IMR-90 (cell line): ENCODE data around the gene ITK. TPM values are rescaled to one million over a fixed set of nuclear protein-coding genes. Genes with fewer than 3 reads are reported as not detected.

Source experiments
- ATAC-seq: fragments of 200-7000 bp; cut with Tn5 transposase; 2 replicates; pipeline ENCODE4 v1.9.1; 2020; ENCODE audit warnings: low read depth, mild to moderate bottlenecking, moderate library complexity
- BruUV-seq: library from RNA; stranded (reverse); fragments of 400-500 nt; replicated peaks from 2 replicates; lab custom pipeline; 2021; lab: Mats Ljungman, UMichigan
- CTCF ChIA-PET: fragments of 300-600 bp; formaldehyde crosslinking; extraction: SDS; loops from one replicate; lab custom pipeline; 2021; ENCODE audit warnings: antibody characterized with exemption; lab: Yijun Ruan, JAX
- POLR2A ChIA-PET: fragments of 300-600 bp; sonication (Branson Sonifier 250); formaldehyde crosslinking; loops from one replicate; lab custom pipeline; 2022; ENCODE audit warnings: antibody characterized with exemption; ENCODE audit not compliant: unreplicated experiment; lab: Charles Lee
- DNase-seq: peaks from one replicate; pipeline ENCODE4 v3.0.0; 2013
- H2AFZ ChIP-seq: replicated peaks from 2 replicates; pipeline ENCODE3; 2013; ENCODE audit warnings: low read length, mild to moderate bottlenecking; ENCODE audit not compliant: poor library complexity
- H2AK5ac ChIP-seq: 2 replicates; pipeline ENCODE4 v1.6.1; 2013; ENCODE audit warnings: low read depth, low read length, inconsistent platforms
- H2AK9ac ChIP-seq: replicated peaks from 2 replicates; pipeline ENCODE3; 2013; ENCODE audit warnings: mild to moderate bottlenecking, low read depth, low read length, moderate library complexity; ENCODE audit not compliant: poor library complexity
- H2BK120ac ChIP-seq: 2 replicates; pipeline ENCODE4 v1.6.1; 2013; ENCODE audit warnings: low read depth, low read length, inconsistent platforms
- H2BK15ac ChIP-seq: 3 replicates; pipeline ENCODE4 v1.6.1; 2013; ENCODE audit warnings: low read depth, low read length, inconsistent platforms
- H2BK20ac ChIP-seq: 2 replicates; pipeline ENCODE4 v1.6.1; 2013; ENCODE audit warnings: low read depth, mild to moderate bottlenecking, inconsistent platforms, low read length, moderate library complexity
- H2BK5ac ChIP-seq: 2 replicates; pipeline ENCODE4 v1.6.1; 2013; ENCODE audit warnings: mild to moderate bottlenecking, low read depth, low read length, inconsistent platforms; ENCODE audit not compliant: poor library complexity, severe bottlenecking
- H3K14ac ChIP-seq: replicated peaks from 2 replicates; pipeline ENCODE4 v1.6.1; 2013; ENCODE audit warnings: low read depth, low read length, inconsistent platforms
- H3K18ac ChIP-seq: 2 replicates; pipeline ENCODE4 v1.6.1; 2013; ENCODE audit warnings: low read depth, low read length, control low read depth
- H3K23ac ChIP-seq: 2 replicates; pipeline ENCODE4 v1.6.1; 2013; ENCODE audit warnings: low read depth, low read length, inconsistent platforms
- H3K27ac ChIP-seq: 2 replicates; pipeline ENCODE4 v1.5.1; 2013; ENCODE audit warnings: mild to moderate bottlenecking, control low read depth, low read length; ENCODE audit not compliant: insufficient read depth
- H3K27me3 ChIP-seq: 2 replicates; pipeline ENCODE4 v1.6.1; 2013; ENCODE audit warnings: low read length; ENCODE audit not compliant: control insufficient read depth, insufficient read depth
- H3K36me3 ChIP-seq: 2 replicates; pipeline ENCODE4 v1.6.1; 2013; ENCODE audit warnings: low read length, mixed read lengths; ENCODE audit not compliant: control insufficient read depth, insufficient read depth
- H3K4ac ChIP-seq: 2 replicates; pipeline ENCODE4 v1.6.1; 2013; ENCODE audit warnings: low read depth, low read length, inconsistent platforms
- H3K4me1 ChIP-seq: 2 replicates; pipeline ENCODE4 v1.6.1; 2013; ENCODE audit warnings: low read length, mixed read lengths; ENCODE audit not compliant: control insufficient read depth, insufficient read depth
- H3K4me2 ChIP-seq: 2 replicates; pipeline ENCODE4 v1.6.1; 2013; ENCODE audit warnings: low read depth, mild to moderate bottlenecking, control low read depth, low read length, moderate library complexity
- H3K4me3 ChIP-seq: 2 replicates; pipeline ENCODE4 v1.5.1; 2013; ENCODE audit warnings: low read depth, mild to moderate bottlenecking, control low read depth, low read length, moderate library complexity; ENCODE audit not compliant: insufficient read depth
- H3K56ac ChIP-seq: 2 replicates; pipeline ENCODE4 v1.6.1; 2013; ENCODE audit warnings: low read length, inconsistent platforms; ENCODE audit not compliant: insufficient read depth; ENCODE audit errors: extremely low read depth
- H3K79me1 ChIP-seq, 2 experiments: 2 replicates each; pipeline ENCODE4 v1.6.1; 2013; ENCODE audit warnings: low read length in 2 of 2, inconsistent platforms in 1 of 2, low read depth in 1 of 2
- H3K9ac ChIP-seq: 2 replicates; pipeline ENCODE4 v1.6.1; 2013; ENCODE audit warnings: low read depth, low read length, control low read depth
- H3K9me1 ChIP-seq: 2 replicates; pipeline ENCODE4 v1.6.1; 2013; ENCODE audit warnings: low read length, inconsistent platforms; ENCODE audit not compliant: insufficient read depth
- H3K9me3 ChIP-seq: 2 replicates; pipeline ENCODE4 v1.6.1; 2013; ENCODE audit warnings: low read length; ENCODE audit not compliant: control insufficient read depth, insufficient read depth
- H4K20me1 ChIP-seq: 2 replicates; pipeline ENCODE4 v1.6.1; 2013; ENCODE audit warnings: low read length, inconsistent platforms; ENCODE audit not compliant: insufficient read depth
- H4K5ac ChIP-seq: 2 replicates; pipeline ENCODE4 v1.6.1; 2013; ENCODE audit warnings: mild to moderate bottlenecking, low read depth, low read length, control low read depth
- H4K8ac ChIP-seq, 2 experiments: 2 replicates each; pipeline ENCODE4 v1.6.1; 2013; ENCODE audit warnings: low read depth in 2 of 2, low read length in 2 of 2, control low read depth in 1 of 2, inconsistent platforms in 1 of 2
- H4K91ac ChIP-seq: 2 replicates; pipeline ENCODE4 v1.6.1; 2013; ENCODE audit warnings: low read depth, low read length, inconsistent platforms; ENCODE audit not compliant: insufficient read depth
- BHLHE40 ChIP-seq: fragments of 150-350 bp; IDR thresholded peaks from 2 replicates; pipeline ENCODE4 v1.6.1; 2016; ENCODE audit warnings: mild to moderate bottlenecking, low read depth, low read length
- CEBPB ChIP-seq: IDR thresholded peaks from 2 replicates; pipeline ENCODE4 v1.6.1; 2012; ENCODE audit warnings: low read depth, low read length, improper control_type of control experiment
- CHD1 ChIP-seq: IDR thresholded peaks from 2 replicates; pipeline ENCODE4 v1.6.1; 2012; ENCODE audit warnings: low read depth, low read length, improper control_type of control experiment
- FOS ChIP-seq: fragments of 150-350 bp; IDR thresholded peaks from 2 replicates; pipeline ENCODE4 v1.6.1; 2016; ENCODE audit warnings: low read depth, low read length
- MAFK ChIP-seq: IDR thresholded peaks from 2 replicates; pipeline ENCODE4 v1.6.1; 2012; ENCODE audit warnings: low read depth, low read length, improper control_type of control experiment
- MAZ ChIP-seq: IDR thresholded peaks from 2 replicates; pipeline ENCODE4 v1.6.1; 2012; ENCODE audit warnings: low read depth, mild to moderate bottlenecking, low read length, improper control_type of control experiment, moderate library complexity, borderline replicate concordance
- MXI1 ChIP-seq: IDR thresholded peaks from 2 replicates; pipeline ENCODE4 v1.6.1; 2012; ENCODE audit warnings: low read depth, mild to moderate bottlenecking, low read length, moderate library complexity, borderline replicate concordance
- NFE2L2 ChIP-seq: fragments of 150-350 bp; IDR thresholded peaks from 2 replicates; pipeline ENCODE4 v1.6.1; 2016; ENCODE audit warnings: low read depth, mild to moderate bottlenecking, low read length
- RAD21 ChIP-seq: IDR thresholded peaks from 2 replicates; pipeline ENCODE4 v1.6.1; 2012; ENCODE audit warnings: low read length, improper control_type of control experiment
- RCOR1 ChIP-seq: IDR thresholded peaks from 2 replicates; pipeline ENCODE4 v1.6.1; 2012; ENCODE audit warnings: mild to moderate bottlenecking, low read length, improper control_type of control experiment; ENCODE audit not compliant: insufficient replicate concordance
- RFX5 ChIP-seq: IDR thresholded peaks from 2 replicates; pipeline ENCODE4 v1.8.0; 2012; ENCODE audit warnings: low read depth, mild to moderate bottlenecking, low read length, moderate library complexity
- SMC3 ChIP-seq: fragments of 150-350 bp; IDR thresholded peaks from 2 replicates; pipeline ENCODE4 v1.6.1; 2016; ENCODE audit warnings: low read depth, mild to moderate bottlenecking, antibody characterized with exemption, low read length, moderate library complexity
- WGBS, 2 experiments: methylation state at CpG; one replicate each; pipeline versions ENCODE4 v1.1.5 to v1.1.7; 2013; ENCODE audit warnings: missing lambda C conversion rate in 2 of 2; ENCODE audit not compliant: insufficient read length in 1 of 2; ENCODE audit errors: extremely low coverage in 2 of 2; 5-methylcytosine and 5-hydroxymethylcytosine counted together
- dilution Hi-C: fragments of 300-500 bp; cut with HindIII; formaldehyde crosslinking; loops from one replicate; pipeline ENCODE4 v1.14.3; 2018; ENCODE audit warnings: low sequenced_read_pairs; ENCODE audit not compliant: unreplicated experiment
- in situ Hi-C: fragments of 300-500 bp; cut with MboI; formaldehyde crosslinking; loops from 3 replicates; pipeline ENCODE4 v1.14.3; 2019; ENCODE audit warnings: low sequenced_read_pairs, inconsistent platforms, mixed read lengths
- intact Hi-C: fragments of 100-400 bp; cut with micrococcal nuclease; formaldehyde crosslinking; loops from 2 replicates; pipeline ENCODE4 v1.10.0; 2022
- polyA plus RNA-seq, 3 experiments: library from polyadenylated mRNA; depleted of rRNA; stranded (reverse); fragments of >200 nt; gene quantifications; 2 replicates each; pipeline ENCODE4 v1.2.3, GENCODE V29; 2012; ENCODE audit warnings: low replicate concordance in 1 of 3
- total RNA-seq: library from RNA; depleted of rRNA; stranded (reverse); fragments of >200 nt; gene quantifications from 2 replicates; pipeline ENCODE4 v1.2.3, GENCODE V29; 2012
- TF ChIP-seq, protein P1 (sequence below): fragments of 150-350 bp; IDR thresholded peaks from 2 replicates; pipeline ENCODE4 v1.6.1; 2016; ENCODE audit warnings: low read depth, mild to moderate bottlenecking, low read length, moderate library complexity, borderline replicate concordance
- TF ChIP-seq, protein P2 (sequence below): conservative IDR thresholded peaks from 2 replicates; pipeline ENCODE4 v1.5.1; 2012; ENCODE audit warnings: mild to moderate bottlenecking, low read depth, low read length, improper control_type of control experiment

ITK gene
- total and polyA plus RNA-seq, 2 of the 4 experiments (the other 2 are of a cell fraction) = not detected

- H4K5ac ChIP-seq = no peak overlapping the region
- no peak overlapping the region for H2BK120ac ChIP-seq
- no peaks in the 10 kb centered on the region for H3K36me3 ChIP-seq
- DNase-seq = no peak
- no peak overlapping the region for H3K9ac ChIP-seq
- BruUV-seq = no TSS peak
- H3K27ac ChIP-seq = no peak overlapping the region
- no CpG with 5 or more reads among the region's 6 CpGs for WGBS, 2 experiments
- no peak overlapping the region for H2BK5ac ChIP-seq
- H2AK5ac ChIP-seq = no peak overlapping the region
- no peak for ATAC-seq
- no peaks in the 10 kb centered on the region for H3K9me3 ChIP-seq
- CTCF ChIA-PET = no interaction called here
- intact Hi-C loops = no loop called here
- no peak overlapping the region for H3K14ac ChIP-seq
- H3K79me1 ChIP-seq = no peaks in the 10 kb centered on the region
- no peak overlapping the region for H2BK15ac ChIP-seq
- POLR2A ChIA-PET = no interaction called here
- in situ Hi-C loops = no loop called here
- no peak overlapping the region for H3K4me3 ChIP-seq
- dilution Hi-C loops = no loop called here
- no peak overlapping the region for H3K23ac ChIP-seq
- no peak overlapping the region for H3K18ac ChIP-seq
- no peak overlapping the region for H3K56ac ChIP-seq
- H3K4ac ChIP-seq = no peak overlapping the region
- H4K20me1 ChIP-seq = no peaks in the 10 kb centered on the region
- peaks cover 2% of the 10 kb centered on the region; the same call in 1 of the 2 replicates for H3K27me3 ChIP-seq
- H4K91ac ChIP-seq = no peak overlapping the region
- H3K4me1 ChIP-seq = no peaks in the 10 kb centered on the region
- no peak overlapping the region for H4K8ac ChIP-seq
- H3K9me1 ChIP-seq = no peaks in the 10 kb centered on the region
- H2AFZ ChIP-seq = no peak overlapping the region
- no peak overlapping the region for H2AK9ac ChIP-seq
- no peak overlapping the region for H3K4me2 ChIP-seq
- no peak overlapping the region for H2BK20ac ChIP-seq
- TF ChIP-seq RAD21 (no peak), BHLHE40 (no peak), NFE2L2 (no peak), SMC3 (no peak), FOS (no peak), RCOR1 (no peak), CEBPB (no peak), CHD1 (no peak), MXI1 (no peak), MAZ (no peak), RFX5 (no peak), MAFK (no peak)
- TF ChIP-seq, protein P1, sequence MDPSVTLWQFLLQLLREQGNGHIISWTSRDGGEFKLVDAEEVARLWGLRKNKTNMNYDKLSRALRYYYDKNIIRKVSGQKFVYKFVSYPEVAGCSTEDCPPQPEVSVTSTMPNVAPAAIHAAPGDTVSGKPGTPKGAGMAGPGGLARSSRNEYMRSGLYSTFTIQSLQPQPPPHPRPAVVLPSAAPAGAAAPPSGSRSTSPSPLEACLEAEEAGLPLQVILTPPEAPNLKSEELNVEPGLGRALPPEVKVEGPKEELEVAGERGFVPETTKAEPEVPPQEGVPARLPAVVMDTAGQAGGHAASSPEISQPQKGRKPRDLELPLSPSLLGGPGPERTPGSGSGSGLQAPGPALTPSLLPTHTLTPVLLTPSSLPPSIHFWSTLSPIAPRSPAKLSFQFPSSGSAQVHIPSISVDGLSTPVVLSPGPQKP = no peak
- TF ChIP-seq, protein P2, sequence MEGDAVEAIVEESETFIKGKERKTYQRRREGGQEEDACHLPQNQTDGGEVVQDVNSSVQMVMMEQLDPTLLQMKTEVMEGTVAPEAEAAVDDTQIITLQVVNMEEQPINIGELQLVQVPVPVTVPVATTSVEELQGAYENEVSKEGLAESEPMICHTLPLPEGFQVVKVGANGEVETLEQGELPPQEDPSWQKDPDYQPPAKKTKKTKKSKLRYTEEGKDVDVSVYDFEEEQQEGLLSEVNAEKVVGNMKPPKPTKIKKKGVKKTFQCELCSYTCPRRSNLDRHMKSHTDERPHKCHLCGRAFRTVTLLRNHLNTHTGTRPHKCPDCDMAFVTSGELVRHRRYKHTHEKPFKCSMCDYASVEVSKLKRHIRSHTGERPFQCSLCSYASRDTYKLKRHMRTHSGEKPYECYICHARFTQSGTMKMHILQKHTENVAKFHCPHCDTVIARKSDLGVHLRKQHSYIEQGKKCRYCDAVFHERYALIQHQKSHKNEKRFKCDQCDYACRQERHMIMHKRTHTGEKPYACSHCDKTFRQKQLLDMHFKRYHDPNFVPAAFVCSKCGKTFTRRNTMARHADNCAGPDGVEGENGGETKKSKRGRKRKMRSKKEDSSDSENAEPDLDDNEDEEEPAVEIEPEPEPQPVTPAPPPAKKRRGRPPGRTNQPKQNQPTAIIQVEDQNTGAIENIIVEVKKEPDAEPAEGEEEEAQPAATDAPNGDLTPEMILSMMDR = no peak
Observed at GRCh38 chr5:157225469-157226422, 45.1 kb downstream of the ITK start.
